PC-3 (cell line): ENCODE results near the gene JHY. TPM values are rescaled to one million over a fixed set of nuclear protein-coding genes. Genes with fewer than 3 reads are reported as not detected.

Experiments used
- ATAC-seq: fragments of 200-7000 bp; cut with Tn5 transposase; 2 replicates; pipeline ENCODE4 v1.9.1; 2020; ENCODE audit warnings: mild to moderate bottlenecking, moderate library complexity
- BruUV-seq: library from RNA; stranded (reverse); fragments of 400-500 nt; replicated peaks from 2 replicates; lab custom pipeline; 2021; lab: Mats Ljungman, UMichigan
- CTCF ChIA-PET: fragments of 300-600 bp; sonication (Branson Sonifier 250); formaldehyde crosslinking; loops from one replicate; lab custom pipeline; 2022; ENCODE audit warnings: antibody characterized with exemption; lab: Charles Lee
- POLR2A ChIA-PET: fragments of 300-600 bp; sonication (Branson Sonifier 250); formaldehyde crosslinking; loops from one replicate; lab custom pipeline; 2022; ENCODE audit warnings: antibody characterized with exemption; ENCODE audit not compliant: unreplicated experiment; lab: Charles Lee
- DNase-seq: peaks from one replicate; pipeline ENCODE4 v3.0.0-alpha.2; 2015
- H2AFZ ChIP-seq: fragments of 300-600 bp; sonication (generic); 2 replicates; pipeline ENCODE4 v1.6.0; 2016; ENCODE audit warnings: antibody characterized with exemption, low read length
- H3F3A ChIP-seq: fragments of 300-600 bp; sonication (generic); one replicate; pipeline ENCODE4 v1.6.0; 2017; ENCODE audit warnings: antibody characterized with exemption, low read length, control low read depth, mild to moderate bottlenecking; ENCODE audit not compliant: unreplicated experiment
- H3K27ac ChIP-seq: fragments of 300-600 bp; sonication (generic); 2 replicates; pipeline ENCODE4 v1.5.1; 2016; ENCODE audit warnings: mild to moderate bottlenecking, low read length
- H3K27me3 ChIP-seq: fragments of 300-600 bp; sonication (generic); 2 replicates; pipeline ENCODE4 v1.6.1; 2016; ENCODE audit warnings: low read length, mixed read lengths
- H3K36me3 ChIP-seq: fragments of 300-600 bp; sonication (generic); 2 replicates; pipeline ENCODE4 v1.6.1; 2016; ENCODE audit warnings: low read depth, mixed run types, low read length, mixed read lengths
- H3K4me1 ChIP-seq: fragments of 300-600 bp; sonication (generic); 2 replicates; pipeline ENCODE4 v1.5.1; 2016; ENCODE audit warnings: low read length; ENCODE audit not compliant: insufficient read depth
- H3K4me2 ChIP-seq: fragments of 300-600 bp; sonication (generic); 2 replicates; pipeline ENCODE4 v1.6.0; 2016; ENCODE audit warnings: low read length
- H3K4me3 ChIP-seq: fragments of 300-600 bp; sonication (generic); 2 replicates; pipeline ENCODE4 v1.5.1; 2016; ENCODE audit warnings: mild to moderate bottlenecking, low read length, mixed read lengths
- H3K79me2 ChIP-seq: fragments of 300-600 bp; sonication (generic); 2 replicates; pipeline ENCODE4 v1.6.1; 2017; ENCODE audit warnings: low read length, mixed read lengths
- H3K9ac ChIP-seq: fragments of 300-600 bp; sonication (generic); 2 replicates; pipeline ENCODE4 v1.6.0; 2016; ENCODE audit warnings: mild to moderate bottlenecking, low read length
- H3K9me2 ChIP-seq: fragments of 300-600 bp; sonication (generic); replicated peaks from 2 replicates; pipeline ENCODE4 v1.6.1; 2016; ENCODE audit warnings: mixed run types, low read length, mixed read lengths
- H3K9me3 ChIP-seq: fragments of 300-600 bp; sonication (generic); 2 replicates; pipeline ENCODE4 v1.6.1; 2016; ENCODE audit warnings: low read length, mixed read lengths
- H4K20me1 ChIP-seq: fragments of 300-600 bp; sonication (generic); 2 replicates; pipeline ENCODE4 v1.6.1; 2016; ENCODE audit warnings: low read length, mixed read lengths
- EZH2 ChIP-seq: fragments of 300-600 bp; sonication (generic); IDR thresholded peaks from one replicate; pipeline ENCODE4 v1.6.1; 2017; ENCODE audit warnings: antibody characterized with exemption, mild to moderate bottlenecking, low read length; ENCODE audit not compliant: unreplicated experiment
- EZH2phosphoT487 ChIP-seq: fragments of 300-600 bp; sonication (generic); IDR thresholded peaks from 2 replicates; pipeline ENCODE4 v1.6.1; 2018; ENCODE audit warnings: mild to moderate bottlenecking, antibody characterized with exemption, low read length, borderline replicate concordance
- intact Hi-C: fragments of 100-400 bp; cut with micrococcal nuclease; formaldehyde crosslinking; loops from 2 replicates; pipeline ENCODE4 v1.9.0; 2023
- total RNA-seq: library from RNA; depleted of rRNA; stranded (reverse); fragments of >200 nt; gene quantifications from 2 replicates; pipeline ENCODE4 v1.2.3, GENCODE V29; 2014
- TF ChIP-seq, protein P1 (sequence below): fragments of 300-600 bp; sonication (generic); conservative IDR thresholded peaks from 2 replicates; pipeline ENCODE4 v1.5.1; 2017; ENCODE audit warnings: antibody characterized with exemption, low read depth, mild to moderate bottlenecking, low read length

JHY gene
- total RNA-seq, 1 experiment from 2014 or later = 4.9 TPM

DNA sequence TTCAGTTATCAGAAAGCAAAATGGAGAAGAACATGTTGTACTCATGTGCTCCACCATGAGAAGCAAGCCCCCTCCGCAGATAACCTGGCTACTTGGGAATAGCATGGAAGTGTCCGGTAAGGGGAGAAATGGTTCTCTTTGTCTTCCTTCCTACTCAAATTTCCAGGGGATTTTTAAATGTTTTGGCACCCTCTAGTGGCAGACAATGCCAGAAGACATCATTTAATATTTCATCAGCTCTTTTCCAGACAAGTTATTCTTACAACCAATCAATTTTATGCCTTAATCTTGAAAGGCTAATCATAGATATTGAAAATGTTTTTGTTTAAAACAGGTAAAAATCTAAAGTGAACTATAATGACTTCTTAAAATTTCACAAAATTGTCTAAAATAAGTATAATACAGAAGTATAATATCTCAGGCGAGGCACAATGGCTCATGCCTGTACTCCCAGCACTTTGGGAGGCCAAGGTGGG is 28.6 kb upstream of the JHY start:
- ChIA-PET CTCF (interaction anchor here (1.5 to 2.3 kb wide), 3 partner anchors 50 to 225 kb away, joined by 9 to 16 read pairs (median 11); no protein-coding TSS in a partner anchor), POLR2A (interaction anchor here (0.5 kb wide), 1 partner anchor 185 kb away, joined by 5 read pairs; no protein-coding TSS in a partner anchor)
- ATAC-seq (0 out of 2 replicates have a peak, but pooled peaks have one; percentile 8), DNase-seq (peak; percentile 96)
- Histone ChIP-seq H3K9me2 (no peaks in the 10 kb centered on the region), H3K4me1 (peaks cover 44% of the 10 kb centered on the region), H3K9me3 (no peaks in the 10 kb centered on the region), H3K27me3 (no peaks in the 10 kb centered on the region), H3K4me2 (peak overlapping the region; percentile 35; the same call in 1 of the 2 replicates), H3K27ac (peak overlapping the region; percentile 96; the same call in 1 of the 2 replicates), H3K4me3 (no peak overlapping the region), H2AFZ (peak overlapping the region; percentile 80), H3K9ac (peak overlapping the region; percentile 52), H4K20me1 (no peaks in the 10 kb centered on the region), H3K36me3 (no peaks in the 10 kb centered on the region), H3K79me2 (no peaks in the 10 kb centered on the region), H3F3A (peaks cover 8% of the 10 kb centered on the region)
- intact Hi-C loops = loop anchor here (1.0 kb wide), 4 partner anchors 40 to 221 kb away; no protein-coding TSS in a partner anchor
- TF ChIP-seq, protein P1, sequence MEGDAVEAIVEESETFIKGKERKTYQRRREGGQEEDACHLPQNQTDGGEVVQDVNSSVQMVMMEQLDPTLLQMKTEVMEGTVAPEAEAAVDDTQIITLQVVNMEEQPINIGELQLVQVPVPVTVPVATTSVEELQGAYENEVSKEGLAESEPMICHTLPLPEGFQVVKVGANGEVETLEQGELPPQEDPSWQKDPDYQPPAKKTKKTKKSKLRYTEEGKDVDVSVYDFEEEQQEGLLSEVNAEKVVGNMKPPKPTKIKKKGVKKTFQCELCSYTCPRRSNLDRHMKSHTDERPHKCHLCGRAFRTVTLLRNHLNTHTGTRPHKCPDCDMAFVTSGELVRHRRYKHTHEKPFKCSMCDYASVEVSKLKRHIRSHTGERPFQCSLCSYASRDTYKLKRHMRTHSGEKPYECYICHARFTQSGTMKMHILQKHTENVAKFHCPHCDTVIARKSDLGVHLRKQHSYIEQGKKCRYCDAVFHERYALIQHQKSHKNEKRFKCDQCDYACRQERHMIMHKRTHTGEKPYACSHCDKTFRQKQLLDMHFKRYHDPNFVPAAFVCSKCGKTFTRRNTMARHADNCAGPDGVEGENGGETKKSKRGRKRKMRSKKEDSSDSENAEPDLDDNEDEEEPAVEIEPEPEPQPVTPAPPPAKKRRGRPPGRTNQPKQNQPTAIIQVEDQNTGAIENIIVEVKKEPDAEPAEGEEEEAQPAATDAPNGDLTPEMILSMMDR = peak; percentile 92
- TF ChIP-seq EZH2phosphoT487 = no peak
- no TSS peak for BruUV-seq

DNA sequence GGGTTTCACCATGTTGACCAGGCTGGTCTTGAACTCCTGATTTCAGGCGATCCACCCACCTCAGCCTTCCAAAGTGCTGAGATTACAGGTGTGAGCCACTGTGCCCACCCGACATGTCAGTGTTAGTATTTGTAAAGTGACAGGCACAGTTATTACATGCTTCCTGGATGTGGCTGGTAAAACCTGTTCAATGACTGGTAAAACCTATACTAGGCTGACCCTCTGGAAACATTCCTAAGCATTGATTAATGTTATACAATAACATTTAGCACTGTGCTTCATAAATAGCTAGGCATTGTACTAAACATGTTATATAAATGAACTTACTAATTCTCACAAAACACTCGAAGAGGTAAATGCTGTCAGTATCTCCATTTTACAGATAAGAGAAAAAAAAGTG is 20.9 kb upstream of the JHY start:
- ATAC-seq (peak; percentile 39), DNase-seq (peak; percentile 96)
- no peaks in the 10 kb centered on the region for H3K9me2 ChIP-seq
- no peaks in the 10 kb centered on the region for H3F3A ChIP-seq
- H3K27me3 ChIP-seq = no peaks in the 10 kb centered on the region
- CTCF ChIA-PET = interaction anchor here (0.9 kb wide), 1 partner anchor 161 kb away, joined by 3 read pairs; no protein-coding TSS in a partner anchor
- no TSS peak for BruUV-seq
- POLR2A ChIA-PET = interaction anchor here (0.5 to 0.6 kb wide), 2 partner anchors 26 to 705 kb away, joined by 4 to 13 read pairs; no protein-coding TSS in a partner anchor
- peaks cover 40% of the 10 kb centered on the region for H3K4me1 ChIP-seq
- H4K20me1 ChIP-seq = no peaks in the 10 kb centered on the region
- H3K27ac ChIP-seq = peak overlapping the region; percentile 69
- no peak overlapping the region for H2AFZ ChIP-seq
- TF ChIP-seq, protein P1 = no peak
- TF ChIP-seq EZH2phosphoT487 (no peak), EZH2 (no peak)
- H3K9me3 ChIP-seq = no peaks in the 10 kb centered on the region
- no peaks in the 10 kb centered on the region for H3K79me2 ChIP-seq
- H3K4me3 ChIP-seq = no peak overlapping the region
- no peaks in the 10 kb centered on the region for H3K36me3 ChIP-seq
- intact Hi-C loops = loop anchor here (2.0 to 10.0 kb wide), 2 partner anchors 21 to 193 kb away; partner anchors contain the start of gene JHY
- H3K4me2 ChIP-seq = peak overlapping the region; percentile 48
- H3K9ac ChIP-seq = no peak overlapping the region; the same call in 1 of the 2 replicates
